HCT116 (cell line): ENCODE results near the gene GRIA4. TPM values are rescaled to one million over a fixed set of nuclear protein-coding genes. Genes with fewer than 3 reads are reported as not detected.

Source experiments
- ATAC-seq: fragments of 200-7000 bp; cut with Tn5 transposase; 2 replicates; pipeline ENCODE4 v1.9.1; 2020; ENCODE audit warnings: mild to moderate bottlenecking, moderate library complexity
- BruUV-seq: library from RNA; stranded (reverse); fragments of 400-500 nt; replicated peaks from 2 replicates; lab custom pipeline; 2021; lab: Mats Ljungman, UMichigan
- CTCF ChIA-PET: fragments of 300-600 bp; sonication (Branson Sonifier 250); formaldehyde crosslinking; loops from one replicate; lab custom pipeline; 2021; ENCODE audit warnings: antibody characterized with exemption; lab: Charles Lee
- POLR2A ChIA-PET: fragments of 300-600, 350-600 bp; sonication (Branson Sonifier 250); formaldehyde crosslinking; loops from one replicate; lab custom pipeline; 2021; ENCODE audit warnings: antibody characterized with exemption; lab: Charles Lee
- RAD21 ChIA-PET, 2 experiments: fragments of 300-600 bp; sonication (Branson Sonifier 250); formaldehyde crosslinking; loops; one replicate each; lab custom pipeline; 2023; ENCODE audit warnings: low total read pairs in 2 of 2; ENCODE audit not compliant: uncharacterized antibody in 2 of 2, unreplicated experiment in 2 of 2, low non-redundant PET in 1 of 2; lab: Charles Lee
- DNase-seq: peaks from one replicate; pipeline ENCODE4 v3.0.0-alpha.2; 2010; ENCODE audit warnings: low read depth, low spot score
- H2AFZ ChIP-seq: fragments of 200-600 bp; shearing (Covaris generic), sonication (generic); 2 replicates; pipeline ENCODE4 v1.6.1; 2017; ENCODE audit warnings: low read depth, mixed run types, mixed read lengths, antibody characterized with exemption, low read length; ENCODE audit not compliant: poor library complexity, severe bottlenecking
- H3K27ac ChIP-seq: 2 replicates; pipeline ENCODE4 v1.5.1; 2012; ENCODE audit warnings: low read depth, low read length
- H3K27me3 ChIP-seq: fragments of 200-600 bp; sonication (generic); 2 replicates; pipeline ENCODE4 v1.6.1; 2016; ENCODE audit warnings: mixed run types, low read length, mixed read lengths; ENCODE audit not compliant: insufficient read depth
- H3K36me3 ChIP-seq, 2 experiments: fragments of 200-500 bp in 1 of 2; fragments of 200-600 bp in 1 of 2; sonication (Bioruptor generic) in 1 of 2; sonication (generic) in 1 of 2; 2 replicates each; pipeline versions ENCODE4 v1.5.1 to v1.6.1; 2014 to 2016; ENCODE audit warnings: low read length in 2 of 2, inconsistent platforms in 1 of 2, mixed read lengths in 1 of 2, mixed run types in 1 of 2; ENCODE audit not compliant: insufficient read depth in 2 of 2, control insufficient read depth in 1 of 2
- H3K4me1 ChIP-seq, 2 experiments: fragments of 200-600 bp in 1 of 2; sonication (generic) in 1 of 2; 2 replicates each; pipeline versions ENCODE4 v1.5.1 to v1.6.1; 2012 to 2017; ENCODE audit warnings: low read length in 2 of 2, inconsistent platforms in 1 of 2, mild to moderate bottlenecking in 1 of 2, mixed read lengths in 1 of 2, mixed run types in 1 of 2, moderate library complexity in 1 of 2; ENCODE audit not compliant: insufficient read depth in 2 of 2, control insufficient read depth in 1 of 2
- H3K4me2 ChIP-seq: fragments of 200-600 bp; sonication (generic); 2 replicates; pipeline ENCODE4 v1.6.1; 2017; ENCODE audit warnings: mixed run types, low read length, mixed read lengths
- H3K4me3 ChIP-seq, 2 experiments: fragments of 200-600 bp in 1 of 2; sonication (generic) in 1 of 2; replicated peaks in 1 of 2; 2 replicates each; pipeline ENCODE4 v1.5.1; 2011 to 2016; ENCODE audit warnings: low read length in 2 of 2, control low read depth in 1 of 2, low read depth in 1 of 2, mild to moderate bottlenecking in 1 of 2, mixed read lengths in 1 of 2, mixed run types in 1 of 2
- H3K79me2 ChIP-seq: fragments of 200-600 bp; sonication (generic); 2 replicates; pipeline ENCODE4 v1.6.1; 2017; ENCODE audit warnings: mild to moderate bottlenecking, mixed run types, low read length, moderate library complexity, mixed read lengths; ENCODE audit not compliant: insufficient read depth
- H3K9ac ChIP-seq: fragments of 200-600 bp; sonication (generic); 2 replicates; pipeline ENCODE4 v1.6.1; 2016; ENCODE audit warnings: low read length, mixed read lengths
- H3K9me2 ChIP-seq: fragments of 200-600 bp; sonication (generic), shearing (Covaris generic); 2 replicates; pipeline ENCODE4 v1.6.1; 2017; ENCODE audit warnings: mixed run types, mild to moderate bottlenecking, moderate library complexity; ENCODE audit not compliant: insufficient read depth
- H3K9me3 ChIP-seq, 2 experiments: fragments of 200-500 bp in 1 of 2; fragments of 200-600 bp in 1 of 2; sonication (Bioruptor generic) in 1 of 2; sonication (generic) in 1 of 2; 2 replicates each; pipeline ENCODE4 v1.6.1; 2014 to 2017; ENCODE audit warnings: low read length in 2 of 2, mixed read lengths in 2 of 2, inconsistent platforms in 1 of 2, low read depth in 1 of 2, mild to moderate bottlenecking in 1 of 2, mixed run types in 1 of 2, moderate library complexity in 1 of 2; ENCODE audit not compliant: control insufficient read depth in 1 of 2, insufficient read depth in 1 of 2
- H4K20me1 ChIP-seq: fragments of 200-600 bp; sonication (generic), shearing (Covaris generic); 2 replicates; pipeline ENCODE4 v1.6.1; 2017; ENCODE audit warnings: mixed run types, mild to moderate bottlenecking, moderate library complexity; ENCODE audit not compliant: insufficient read depth
- CBX3 ChIP-seq: IDR thresholded peaks from 2 replicates; pipeline ENCODE4 v1.6.1; 2012; ENCODE audit warnings: low read depth
- CEBPB ChIP-seq: IDR thresholded peaks from 2 replicates; pipeline ENCODE4 v1.6.1; 2012; ENCODE audit warnings: low read depth
- EZH2phosphoT487 ChIP-seq: fragments of 200-600 bp; IDR thresholded peaks from 2 replicates; pipeline ENCODE4 v1.6.1; 2018; ENCODE audit warnings: antibody characterized with exemption, borderline replicate concordance
- FOSL1 ChIP-seq: IDR thresholded peaks from 2 replicates; pipeline ENCODE4 v1.6.1; 2012; ENCODE audit warnings: low read depth
- JUND ChIP-seq: IDR thresholded peaks from 2 replicates; pipeline ENCODE4 v1.6.1; 2012
- MAX ChIP-seq: IDR thresholded peaks from 2 replicates; pipeline ENCODE4 v1.6.1; 2012
- POLR2A ChIP-seq: IDR thresholded peaks from 2 replicates; pipeline ENCODE4 v1.7.0; 2011; ENCODE audit warnings: borderline replicate concordance; ENCODE audit not compliant: insufficient read depth, insufficient read length; ENCODE audit errors: extremely low read depth
- RAD21 ChIP-seq: IDR thresholded peaks from 2 replicates; pipeline ENCODE4 v1.6.1; 2012; ENCODE audit warnings: low read depth, mild to moderate bottlenecking
- REST ChIP-seq: IDR thresholded peaks from 2 replicates; pipeline ENCODE4 v1.6.1; 2012; ENCODE audit warnings: low read depth
- SIN3A ChIP-seq: IDR thresholded peaks from 2 replicates; pipeline ENCODE4 v1.6.1; 2012; ENCODE audit warnings: low read depth
- SP1 ChIP-seq: IDR thresholded peaks from 2 replicates; pipeline ENCODE4 v1.6.1; 2012; ENCODE audit warnings: low read depth
- SRF ChIP-seq: IDR thresholded peaks from 2 replicates; pipeline ENCODE4 v1.6.1; 2012; ENCODE audit warnings: low read depth
- TCF7L2 ChIP-seq: IDR thresholded peaks from 2 replicates; pipeline ENCODE4 v1.7.0; 2011; ENCODE audit warnings: borderline replicate concordance, inconsistent platforms; ENCODE audit not compliant: insufficient read depth, insufficient read length; ENCODE audit errors: extremely low read depth
- ZBTB33 ChIP-seq: IDR thresholded peaks from 2 replicates; pipeline ENCODE4 v1.6.1; 2011; ENCODE audit warnings: mild to moderate bottlenecking, low read length, moderate library complexity; ENCODE audit not compliant: insufficient replicate concordance; ENCODE audit errors: extremely low read depth
- ZNF274 ChIP-seq: fragments of 200-500 bp; sonication (Bioruptor generic); IDR thresholded peaks from 2 replicates; pipeline ENCODE4 v1.6.1; 2014; ENCODE audit warnings: mild to moderate bottlenecking, low read depth, low read length, inconsistent platforms
- intact Hi-C: fragments of 100-400 bp; cut with micrococcal nuclease; formaldehyde crosslinking; loops from 2 replicates; pipeline ENCODE4 v1.10.0; 2022
- total RNA-seq: library from RNA; stranded (reverse); gene quantifications from one replicate; pipeline ENCODE4 v1.2.1, GENCODE V29; 2021; ENCODE audit not compliant: unreplicated experiment

GRIA4 gene
- total RNA-seq, 1 experiment from 2014 or later, result not detected

GRCh38 chr11:105937738-105938137, 327.9 kb downstream of the GRIA4 start (continued):
- no peak for TF ChIP-seq MAX
- no peak for TF ChIP-seq POLR2A

- H3K27me3 ChIP-seq, result no peaks in the 10 kb centered on the region
- H2AFZ ChIP-seq, result peak overlapping the region; percentile 75
- peaks cover under 1 to 4% of the 10 kb centered on the region in 2 experiments; a peak in 2 of 4 replicates for H3K4me1 ChIP-seq
- no peak overlapping the region for H3K9ac ChIP-seq
- H3K4me2 ChIP-seq, result no peak overlapping the region
- no peak for ATAC-seq
- CTCF ChIA-PET, result no interaction called here
- no peak for DNase-seq
- no peaks in the 10 kb centered on the region for H3K36me3 ChIP-seq
- no peaks in the 10 kb centered on the region for H4K20me1 ChIP-seq
- RAD21 ChIA-PET, result no interaction called here
- H3K27ac ChIP-seq, result no peak overlapping the region
- intact Hi-C loops, result no loop called here
- TF ChIP-seq FOSL1 (no peak), CEBPB (no peak), SIN3A (no peak), TCF7L2 (no peak), POLR2A (no peak), REST (no peak), SP1 (no peak), JUND (no peak), ZBTB33 (no peak), SRF (no peak), EZH2phosphoT487 (no peak), MAX (no peak), ZNF274 (no peak), CBX3 (no peak), RAD21 (no peak)
- TF ChIP-seq, all 23 proteins: peak for 0
- H3K79me2 ChIP-seq, result no peaks in the 10 kb centered on the region
- no peaks in the 10 kb centered on the region for H3K9me3 ChIP-seq
- POLR2A ChIA-PET, result no interaction called here
- BruUV-seq, result no TSS peak
- no peak overlapping the region for H3K4me3 ChIP-seq
- H3K9me2 ChIP-seq, result no peaks in the 10 kb centered on the region
Measured at GRCh38 chr11:105942921-105943320, 333.0 kb downstream of the GRIA4 start.
